SIG-M5 treated with dmso at 0.1 percent for 504 hours (cell line): ENCODE data around the gene ZNF775.

Experiments
- DNase-seq: peaks from one replicate; lab custom pipeline; 2025; ENCODE audit not compliant: unreplicated experiment; lab: John Stamatoyannopoulos, UW

Gene ZNF775

GRCh38 chr7:150400788-150401423, 21.8 kb downstream of the ZNF775 start:
- DNase-seq, result no peak

GRCh38 chr7:150401424-150401790, 22.3 kb downstream of the ZNF775 start:
- no peak for DNase-seq

GRCh38 chr7:150401861-150402631, 22.9 kb downstream of the ZNF775 start:
- DNase-seq, result no peak

GRCh38 chr7:150402671-150403321, 23.7 kb downstream of the ZNF775 start:
- no peak for DNase-seq

GRCh38 chr7:150403376-150404171, 24.4 kb downstream of the ZNF775 start:
- no peak for DNase-seq

GRCh38 chr7:150404172-150404804, 25.2 kb downstream of the ZNF775 start:
- no peak for DNase-seq

GRCh38 chr7:150404805-150405583, 25.9 kb downstream of the ZNF775 start:
- DNase-seq, result peak; percentile 63

GRCh38 chr7:150405584-150406311, 26.6 kb downstream of the ZNF775 start:
- no peak for DNase-seq

- DNase-seq, result no peak
These were observed 27.1 kb downstream of the ZNF775 start for GRCh38 chr7:150406312-150406566.

- DNase-seq, result no peak
These were observed 27.7 kb downstream of the ZNF775 start for GRCh38 chr7:150406567-150407421.

- no peak for DNase-seq
These were observed 28.7 kb downstream of the ZNF775 start for GRCh38 chr7:150407588-150408392.

GRCh38 chr7:150408393-150409299, 29.5 kb downstream of the ZNF775 start:
- DNase-seq, result no peak

- DNase-seq, result no peak
These were observed 30.3 kb downstream of the ZNF775 start for GRCh38 chr7:150409300-150410030.

- no peak for DNase-seq
These were observed 31.0 kb downstream of the ZNF775 start for GRCh38 chr7:150410131-150410530.

- no peak for DNase-seq
These were observed 31.7 kb downstream of the ZNF775 start for GRCh38 chr7:150410680-150411346.

GRCh38 chr7:150411606-150412005, 32.5 kb downstream of the ZNF775 start:
- DNase-seq, result no peak
